DMS114 treated with DMSO at 0.1 percent for 48 hours (cell line): ENCODE results near the gene FANCD2.
"Not testable (repeated sequence)": the region's sequence is repeated elsewhere in the genome, so short reads cannot be mapped to it uniquely, and the experiment has no call there.

ENCODE experiments used
- DNase-seq: peaks from one replicate; lab custom pipeline; 2025; ENCODE audit not compliant: unreplicated experiment; lab: John Stamatoyannopoulos, UW

Gene FANCD2

DNA sequence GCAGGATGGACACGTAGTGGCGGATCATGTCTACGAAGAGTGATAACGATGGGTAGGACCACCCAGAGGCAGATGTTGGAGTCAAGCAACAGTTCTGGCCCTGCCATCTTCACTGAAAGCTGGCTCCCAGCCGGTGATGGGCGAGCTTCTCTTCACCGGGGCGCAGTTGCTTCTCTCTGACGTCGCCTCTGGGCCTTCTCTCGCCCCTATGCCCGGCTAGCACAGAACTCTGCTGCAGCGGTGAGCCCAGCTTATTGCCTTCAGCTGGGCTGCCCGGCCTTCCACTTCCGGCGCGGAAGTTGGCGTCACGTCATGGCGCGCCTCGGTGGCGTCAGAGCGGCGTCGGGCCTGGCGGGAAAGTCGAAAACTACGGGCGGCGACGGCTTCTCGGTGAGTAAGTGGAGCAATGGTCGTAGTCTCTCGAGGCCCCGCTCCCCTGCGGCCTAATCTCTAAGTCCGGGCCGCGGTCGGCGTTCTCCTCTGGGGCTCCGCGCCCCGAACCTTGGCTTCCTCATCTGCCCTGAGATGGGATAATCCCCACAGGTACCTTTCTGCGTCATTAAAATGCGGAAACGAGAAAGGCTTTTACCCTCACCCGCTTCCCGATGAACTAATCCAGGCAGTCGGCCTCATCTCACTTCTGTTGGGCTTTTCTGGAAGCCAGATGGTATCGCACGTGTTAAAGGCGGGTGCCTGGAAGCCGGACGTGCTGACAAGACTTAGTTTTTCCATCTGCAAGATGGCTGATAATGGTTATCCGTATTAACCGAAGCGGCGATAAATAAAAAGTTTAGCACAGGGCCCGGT is at the start of gene FANCD2:
Gene FANCD2 (plus strand): TSS at position 354 of the 807 bp plus-strand sequence. CDS start 2,221 bp downstream, outside the sequence.
- peak; percentile 55 for DNase-seq

DNA sequence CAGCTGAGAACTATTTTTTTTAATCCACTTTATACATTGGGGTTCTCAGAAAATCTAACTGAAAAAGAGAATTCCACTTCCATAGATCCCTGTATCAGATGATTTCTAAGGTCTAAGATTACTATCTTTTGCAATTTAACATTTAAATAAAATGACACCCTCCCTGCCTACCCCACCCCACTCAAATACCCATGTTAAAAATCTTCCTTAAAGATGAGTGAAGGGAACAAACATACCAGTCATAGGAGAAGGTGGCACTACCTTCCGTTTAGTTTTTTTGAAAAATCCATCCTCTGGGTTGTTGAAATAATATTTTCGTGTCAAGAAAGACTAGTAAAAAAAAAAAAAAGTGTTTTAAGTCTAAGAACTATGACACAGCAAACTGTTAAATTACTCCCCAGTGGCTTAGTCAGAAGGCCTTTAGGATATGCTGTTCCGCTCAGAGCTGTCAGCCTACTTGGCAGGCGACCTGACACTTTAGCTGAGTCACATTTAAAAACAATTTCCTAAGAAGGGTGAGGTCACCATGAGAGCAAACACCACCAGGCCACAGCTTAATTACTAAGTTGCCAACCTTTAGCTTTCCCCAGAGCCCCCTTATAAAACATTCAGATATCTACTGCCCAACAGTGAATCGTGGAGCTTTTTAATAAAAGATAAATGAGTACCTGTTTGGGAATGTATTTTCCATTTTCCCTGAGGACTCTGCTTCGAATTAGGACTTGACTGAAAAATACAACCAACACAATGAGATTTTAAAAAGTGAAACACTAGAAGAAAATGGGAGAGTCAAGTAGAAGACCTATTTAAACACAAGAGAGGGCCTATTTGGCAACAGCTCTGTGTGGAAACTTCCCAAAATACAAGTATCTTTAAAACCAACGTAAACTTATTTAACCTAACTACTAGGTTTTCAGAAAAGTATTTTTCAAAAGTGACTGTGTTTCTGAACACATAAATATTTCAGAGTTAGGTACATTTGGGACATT is 49.2 kb upstream of the FANCD2 start:
- DNase-seq = no peak

DNA sequence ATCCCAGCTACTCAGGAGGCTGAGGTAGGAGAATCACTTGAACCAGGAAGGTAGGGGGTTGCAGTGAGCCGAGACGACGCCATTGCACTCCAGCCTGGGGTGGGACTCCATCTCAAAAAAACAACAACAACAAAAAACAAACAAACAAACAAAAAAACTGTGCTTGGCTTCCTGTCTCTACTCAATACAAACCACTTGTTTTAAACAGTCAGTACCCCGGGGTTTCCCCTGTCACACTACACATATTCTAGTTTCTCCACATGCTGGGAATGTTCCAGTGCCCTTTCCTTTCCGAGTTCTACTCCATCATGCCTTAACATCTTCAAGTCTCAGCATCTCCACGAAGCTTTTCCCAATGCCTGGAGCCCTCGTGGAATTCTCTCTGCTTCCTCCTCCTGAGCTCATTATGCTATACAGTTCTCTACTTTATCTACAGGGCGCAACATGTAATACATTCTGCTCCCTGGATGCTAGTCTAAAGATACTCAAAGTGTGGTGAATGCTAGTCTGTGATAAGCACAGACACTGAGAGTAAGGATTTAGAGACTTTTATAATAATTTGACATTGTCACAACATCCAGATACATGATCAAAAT is 47.4 kb upstream of the FANCD2 start:
- DNase-seq = no peak

- DNase-seq = no peak
Observed at GRCh38 chr3:9980251-9980650, 46.0 kb upstream of the FANCD2 start.

- no peak for DNase-seq
Observed at GRCh38 chr3:9986230-9986725, 40.0 kb upstream of the FANCD2 start.

- DNase-seq = no peak
Observed at GRCh38 chr3:9994086-9994844, 32.0 kb upstream of the FANCD2 start.

- DNase-seq = no peak
Observed at GRCh38 chr3:10000686-10001085, 25.6 kb upstream of the FANCD2 start.

DNA sequence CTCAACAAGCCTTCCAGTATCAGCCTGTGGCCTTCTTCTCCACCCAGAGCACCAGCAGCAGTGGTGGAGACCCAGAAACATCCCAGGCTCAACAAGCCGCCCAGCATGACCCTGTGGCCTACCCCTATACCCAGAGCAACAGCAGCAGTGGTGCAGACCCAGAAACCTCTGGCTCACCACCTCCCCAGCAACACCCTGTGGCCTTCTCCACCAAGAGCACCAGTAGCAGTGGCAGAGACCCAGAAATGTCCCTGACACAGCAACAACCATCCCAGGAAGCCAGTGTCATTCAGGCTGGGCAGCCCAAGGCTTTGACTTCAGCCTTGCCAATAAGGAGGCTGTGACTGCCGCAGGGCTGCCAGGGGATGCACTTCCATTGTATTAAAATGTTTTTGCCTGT is 23.3 kb upstream of the FANCD2 start:
- no peak for DNase-seq

DNA sequence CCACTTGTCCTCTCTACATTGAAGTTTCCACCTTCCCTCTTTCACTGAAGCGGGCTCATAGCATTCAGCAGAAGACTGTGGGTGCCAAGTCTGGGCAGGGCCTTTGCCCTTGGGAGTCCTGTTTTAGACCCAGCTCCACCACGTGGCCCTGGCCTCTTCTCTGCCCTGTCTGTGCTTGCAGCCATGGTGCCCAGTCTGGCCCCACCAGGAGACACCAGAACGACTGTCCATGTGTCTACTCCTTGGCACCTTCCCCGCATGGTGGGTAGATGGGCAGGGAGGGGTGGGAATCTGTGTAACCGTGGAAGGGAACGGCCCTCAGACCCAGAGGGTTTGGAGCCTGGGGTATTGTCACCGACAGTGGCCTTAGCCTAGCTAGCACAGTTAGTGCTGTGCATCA is 21.7 kb upstream of the FANCD2 start:
- DNase-seq = no peak

DNA sequence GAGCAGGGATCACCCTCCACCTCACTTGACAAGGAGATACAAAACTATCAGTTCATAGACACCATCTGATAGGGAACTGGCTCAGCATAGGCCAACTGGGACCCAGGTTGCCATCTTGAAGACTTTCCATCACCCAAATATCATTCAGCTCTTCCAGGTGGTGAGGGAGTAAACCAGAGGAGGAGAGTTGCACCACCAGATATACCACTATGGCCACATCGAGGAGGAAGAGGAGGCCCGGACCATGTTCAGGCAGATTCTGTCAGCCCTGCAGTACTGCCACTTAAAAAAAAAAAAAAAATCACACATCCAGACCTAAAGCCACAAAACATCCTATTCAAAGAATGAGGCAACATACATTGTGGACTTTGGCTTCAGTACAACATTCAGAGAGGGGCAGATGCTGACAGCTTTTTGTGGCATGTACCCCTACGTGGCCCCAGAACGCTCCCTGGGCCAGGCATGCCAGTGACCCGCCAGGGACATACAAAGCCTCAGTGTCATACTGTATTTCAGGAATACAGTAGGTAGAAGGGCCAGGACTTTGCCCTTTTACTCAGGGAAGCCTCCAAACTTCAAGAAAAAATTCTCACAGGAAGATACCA is 21.2 kb upstream of the FANCD2 start:
- no peak for DNase-seq

DNA sequence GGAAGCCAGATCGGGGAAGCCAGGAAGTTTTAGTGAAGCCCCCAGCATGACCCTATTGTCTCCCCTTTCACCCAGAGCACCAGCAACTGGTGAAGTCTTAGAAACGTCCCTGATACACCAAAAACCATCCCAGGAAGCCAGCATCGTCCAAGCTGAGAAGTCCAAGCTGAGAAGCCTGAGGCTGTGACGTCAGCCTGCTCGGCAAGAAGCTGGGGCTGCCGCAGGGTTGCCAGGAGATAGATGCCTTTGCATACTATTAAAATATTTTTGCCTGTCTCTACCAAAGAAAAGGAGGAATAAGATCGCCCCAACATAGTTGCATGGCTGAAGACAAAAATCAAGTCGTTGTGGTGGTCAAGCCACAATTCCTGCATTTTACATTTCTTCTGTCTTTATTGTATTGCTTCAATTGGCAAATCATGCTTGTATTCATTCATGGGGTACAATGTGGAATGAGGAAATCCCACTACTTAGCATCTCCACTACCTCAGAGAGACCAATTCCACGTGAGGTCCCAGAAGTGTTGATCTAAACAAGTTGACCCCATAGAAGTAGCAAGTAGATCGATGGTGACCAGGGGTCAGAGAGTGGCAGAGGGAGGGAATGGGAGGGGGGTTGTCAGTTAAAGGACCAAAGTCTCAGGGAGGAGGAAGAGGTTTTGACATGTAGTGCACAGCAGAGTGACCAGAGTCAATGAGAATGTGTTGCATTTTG is 20.0 kb upstream of the FANCD2 start:
- DNase-seq = no peak

- DNase-seq = no peak
Observed at GRCh38 chr3:10006762-10007090, 19.5 kb upstream of the FANCD2 start.

- no peak for DNase-seq
Observed at GRCh38 chr3:10007126-10007782, 19.0 kb upstream of the FANCD2 start.

GRCh38 chr3:10008216-10008587 is 18.0 kb upstream of the FANCD2 start:
- not testable (repeated sequence) for DNase-seq

- peak; percentile 52 for DNase-seq
Observed at GRCh38 chr3:10008588-10009344, 17.5 kb upstream of the FANCD2 start.

GRCh38 chr3:10010421-10010877 is 15.8 kb upstream of the FANCD2 start:
- DNase-seq = no peak

- peak; percentile 72 for DNase-seq
Observed at GRCh38 chr3:10010878-10011465, 15.3 kb upstream of the FANCD2 start.

DNA sequence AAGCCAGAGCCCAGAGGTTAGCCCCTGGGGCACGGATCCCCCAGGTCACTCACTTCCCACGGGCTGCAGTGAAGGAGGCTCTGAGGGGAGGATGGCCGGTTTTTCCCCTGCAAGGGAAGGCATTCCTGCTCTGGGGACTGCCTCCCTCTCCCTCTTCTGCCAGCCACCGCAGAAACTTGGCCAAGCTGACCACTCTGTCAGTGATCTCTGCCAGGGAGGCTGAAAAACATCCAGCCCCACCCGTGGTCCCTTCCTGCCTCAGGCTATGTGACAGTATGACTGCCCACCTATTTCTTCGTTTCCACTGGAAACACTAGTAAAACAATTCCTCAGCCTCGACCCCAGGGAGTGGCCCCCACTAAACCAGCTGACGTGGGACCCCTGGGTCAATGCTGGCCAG is 14.6 kb upstream of the FANCD2 start:
- no peak for DNase-seq
